DMS79 treated with DMSO at 0.1 percent for 48 hours (cell line): ENCODE data around the gene NEDD4L.
A peak's percentile ranks its signal among the peaks of the same experiment; 100 is the strongest.

Experiments used
- DNase-seq: peaks from one replicate; lab custom pipeline; 2025; lab: John Stamatoyannopoulos, UW

NEDD4L gene

GRCh38 chr18:58398648-58399398, 354.8 kb downstream of the NEDD4L start:
- no peak for DNase-seq

DNA sequence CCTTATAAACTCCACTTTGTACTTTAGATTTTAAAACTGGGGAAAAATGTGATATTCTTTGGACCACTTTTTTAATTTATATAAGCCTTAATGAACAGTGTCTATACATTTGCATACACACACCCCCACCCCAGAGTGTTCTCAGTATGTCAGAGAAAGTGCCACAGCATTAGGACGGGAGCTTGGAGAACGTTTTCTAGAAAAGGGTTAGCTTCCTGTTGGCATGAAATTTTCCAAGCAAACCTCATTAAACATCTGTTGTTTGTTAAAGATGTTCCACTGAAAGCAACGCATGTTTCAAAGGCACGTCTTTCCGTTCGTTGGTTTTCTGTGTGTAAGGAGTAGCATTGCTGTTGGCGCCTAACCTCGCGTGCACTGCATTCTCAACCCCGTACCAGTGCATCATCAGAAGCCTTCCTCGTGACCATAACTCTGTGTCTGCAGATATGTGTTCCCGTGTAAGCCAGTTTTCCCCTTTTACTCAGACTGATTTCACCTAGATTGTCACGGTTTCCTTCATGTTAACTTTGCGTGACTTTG, 356.4 kb downstream of the NEDD4L start:
- DNase-seq = no peak

DNA sequence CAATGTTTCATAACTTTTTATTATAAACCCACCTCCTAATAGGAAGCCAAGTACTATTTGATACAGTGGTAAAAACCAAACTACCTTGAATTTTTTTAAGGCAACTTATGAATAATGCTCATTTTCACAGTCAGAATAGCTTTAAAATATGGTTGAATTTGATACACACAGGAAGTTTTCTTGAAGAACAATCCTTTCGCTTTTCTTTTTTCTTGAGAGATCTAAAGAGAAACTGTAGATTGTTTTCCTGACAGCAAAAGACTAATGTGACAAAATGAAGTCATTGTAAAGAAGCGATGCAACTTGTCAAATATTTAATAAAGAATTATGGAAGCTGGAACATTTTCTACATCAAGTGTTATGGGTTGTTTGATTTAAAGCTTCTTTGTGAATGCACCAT, 357.2 kb downstream of the NEDD4L start:
- DNase-seq = no peak

DNA sequence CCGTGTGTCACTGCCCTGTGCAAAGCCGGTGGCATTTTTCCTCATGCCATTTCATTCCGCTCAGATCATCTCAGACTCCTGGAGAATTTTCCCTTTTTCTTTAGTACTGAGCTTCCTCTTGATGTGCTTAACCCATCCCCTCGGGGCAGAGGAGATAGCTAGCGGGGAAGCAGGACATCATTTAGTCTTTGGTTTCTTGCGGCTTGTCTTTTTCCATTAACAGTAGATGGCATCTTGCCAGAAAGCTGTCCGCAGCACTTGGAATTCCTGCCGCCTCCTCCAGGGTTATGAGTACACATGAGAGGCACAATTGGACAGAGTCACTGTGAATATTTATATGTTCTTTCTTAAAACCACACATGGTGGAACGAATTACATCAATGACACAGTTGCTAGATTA, 358.2 kb downstream of the NEDD4L start:
- DNase-seq = peak; percentile 85

GRCh38 chr18:58402951-58403702, 359.1 kb downstream of the NEDD4L start:
- no peak for DNase-seq

DNA sequence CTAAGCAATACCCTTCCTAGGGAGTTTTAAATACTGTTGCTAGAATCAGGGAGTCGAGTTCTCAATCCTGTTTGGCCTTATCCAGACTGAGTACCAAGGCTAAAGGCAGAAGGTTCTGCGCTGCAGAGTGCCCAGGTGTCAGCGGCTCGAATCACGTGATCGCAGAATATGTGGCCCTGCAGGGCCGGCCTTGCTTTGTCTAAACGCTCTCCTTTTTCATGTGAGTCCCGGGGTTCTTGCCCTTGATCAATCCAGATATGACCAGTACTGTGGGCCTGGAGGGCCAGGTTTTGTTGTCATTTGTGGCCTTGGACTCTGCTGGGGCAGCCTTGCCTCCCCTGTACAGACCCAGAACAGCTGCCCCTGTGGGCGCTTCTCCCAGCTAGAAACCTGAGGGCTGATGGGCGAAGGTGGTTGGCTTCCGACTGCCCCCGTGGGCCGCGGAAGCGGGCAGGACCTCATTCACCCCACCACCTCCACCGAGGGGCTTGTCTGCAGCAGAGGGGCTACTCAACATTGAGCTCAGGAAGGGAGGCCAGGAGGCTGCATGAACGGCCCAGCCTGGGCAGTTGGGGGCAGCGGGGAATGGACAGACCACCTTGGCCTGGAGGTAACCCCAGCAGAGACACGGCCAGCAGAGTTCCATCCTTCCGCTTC, 359.9 kb downstream of the NEDD4L start:
- no peak for DNase-seq

DNA sequence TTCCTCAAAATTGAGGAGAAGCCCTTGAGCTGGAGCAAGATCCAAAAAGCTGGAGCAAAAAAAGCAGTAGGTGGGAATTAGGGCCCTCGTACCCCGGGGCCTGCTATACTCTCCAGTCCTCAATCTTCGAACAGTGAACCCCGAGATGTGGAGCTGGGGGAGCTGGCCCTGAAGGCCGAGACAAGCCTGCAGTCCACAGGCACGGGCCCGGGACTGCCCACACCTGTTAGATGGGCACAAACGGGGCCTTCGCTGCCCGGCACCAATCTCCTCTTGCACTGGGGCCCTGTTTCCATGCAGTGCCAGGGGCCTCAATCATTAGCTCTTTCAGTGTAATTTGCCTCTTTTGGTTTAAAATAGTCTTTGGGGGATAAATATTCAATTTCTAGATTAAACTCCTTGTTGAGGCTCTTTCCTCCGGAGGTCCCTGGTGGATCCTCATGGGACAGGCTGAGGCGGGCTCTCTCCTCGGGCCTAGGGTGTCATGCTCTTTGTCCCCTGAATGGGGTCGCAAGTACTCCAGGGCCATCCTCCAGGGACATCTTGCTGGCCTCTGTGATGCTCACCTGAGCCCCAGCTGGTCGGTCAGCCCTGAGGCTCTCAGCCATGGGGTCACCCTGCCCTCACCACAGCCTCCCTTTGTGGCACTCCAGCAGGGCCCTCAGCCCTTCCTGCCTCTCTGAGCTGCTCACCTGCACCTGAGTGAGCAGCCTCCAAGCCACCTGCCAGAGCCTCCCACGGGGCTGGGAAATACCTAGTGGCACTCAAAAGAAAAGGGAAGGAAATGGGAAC, 361.3 kb downstream of the NEDD4L start:
- DNase-seq = no peak

DNA sequence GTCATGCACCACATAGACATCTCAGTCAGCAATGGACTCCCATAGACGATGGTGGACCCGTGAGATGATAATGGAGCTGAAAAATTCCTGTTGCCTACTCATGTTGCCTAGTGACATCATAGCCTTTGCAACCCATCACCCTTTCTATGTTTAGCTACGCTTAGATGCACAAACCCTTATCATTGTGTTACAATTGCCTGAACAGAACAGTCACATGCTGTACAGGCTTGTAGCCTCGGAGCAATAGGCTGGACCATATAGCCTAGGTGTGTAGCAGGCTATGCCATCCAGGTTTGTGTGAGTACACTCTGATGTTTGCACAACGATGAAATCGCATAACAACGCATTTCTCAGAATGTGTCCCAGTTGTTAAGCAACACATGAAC, 363.2 kb downstream of the NEDD4L start:
- DNase-seq = no peak

DNA sequence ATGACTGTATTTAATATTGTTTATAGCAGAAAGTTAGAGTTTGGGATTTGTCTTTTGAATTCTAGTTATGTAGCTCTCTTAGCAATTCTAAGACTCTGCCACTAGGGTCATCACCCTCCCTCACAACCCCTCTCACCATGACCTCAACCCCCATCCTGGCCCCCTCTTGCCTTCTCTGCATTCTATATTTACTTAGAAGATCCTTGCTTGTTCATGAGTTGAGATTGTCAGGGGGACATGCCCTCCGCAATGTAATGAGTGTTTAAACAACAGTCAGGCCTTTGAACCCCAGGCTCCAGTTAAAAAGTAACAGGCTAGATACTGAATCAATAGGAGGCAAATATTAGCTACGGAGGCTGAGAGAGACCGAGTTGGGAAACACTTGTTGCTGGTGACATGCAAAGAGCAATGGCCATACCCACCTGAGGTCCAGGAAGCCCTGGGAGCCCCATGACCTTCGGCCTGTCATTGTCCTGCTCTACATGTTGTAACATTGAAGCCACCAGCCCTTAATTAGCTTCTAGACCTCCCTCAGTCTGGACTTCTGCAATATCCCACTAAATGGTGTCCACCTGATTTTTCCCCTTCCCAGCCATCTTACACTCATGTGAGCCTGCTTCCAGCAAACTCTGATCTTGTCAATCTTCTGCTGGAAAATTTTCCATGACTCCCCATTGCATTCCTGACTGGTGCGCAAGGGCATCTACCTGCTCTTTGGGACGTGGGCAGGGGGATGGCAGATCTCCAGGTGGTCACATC, 363.8 kb downstream of the NEDD4L start:
- DNase-seq = no peak

- no peak for DNase-seq
These were observed 364.6 kb downstream of the NEDD4L start for GRCh38 chr18:58408665-58409064.

DNA sequence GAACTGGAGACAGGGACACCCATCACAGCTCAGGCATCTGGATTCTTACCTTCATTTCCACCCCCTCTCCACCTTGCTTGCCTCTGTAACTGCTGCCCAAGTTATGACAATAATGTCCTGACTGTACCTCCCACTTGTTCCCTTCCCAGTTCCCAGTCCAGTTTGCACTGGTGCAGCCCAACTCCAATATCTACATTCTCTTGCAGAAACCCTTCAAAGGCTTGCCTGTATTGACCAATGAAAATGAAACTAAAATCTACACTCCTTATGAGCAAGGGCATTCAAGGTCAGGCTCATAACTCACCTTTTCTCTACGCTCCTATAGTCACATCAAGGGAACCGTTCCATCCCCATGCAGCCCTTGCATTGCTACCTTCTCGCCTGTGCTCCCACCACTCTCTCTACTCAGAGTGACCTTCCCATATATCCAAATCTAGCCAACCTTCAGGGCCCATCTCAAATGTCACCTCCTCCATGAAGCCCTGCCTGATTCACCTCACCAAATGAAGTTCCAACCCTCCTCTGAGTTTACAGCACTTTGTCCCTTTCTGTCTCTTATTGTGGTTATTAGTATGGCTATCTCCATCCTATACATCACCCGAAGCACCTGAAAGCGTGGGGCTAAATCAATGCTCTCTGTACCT, 365.9 kb downstream of the NEDD4L start:
- DNase-seq = no peak

- DNase-seq = no peak
These were observed 367.3 kb downstream of the NEDD4L start for GRCh38 chr18:58411323-58411722.

DNA sequence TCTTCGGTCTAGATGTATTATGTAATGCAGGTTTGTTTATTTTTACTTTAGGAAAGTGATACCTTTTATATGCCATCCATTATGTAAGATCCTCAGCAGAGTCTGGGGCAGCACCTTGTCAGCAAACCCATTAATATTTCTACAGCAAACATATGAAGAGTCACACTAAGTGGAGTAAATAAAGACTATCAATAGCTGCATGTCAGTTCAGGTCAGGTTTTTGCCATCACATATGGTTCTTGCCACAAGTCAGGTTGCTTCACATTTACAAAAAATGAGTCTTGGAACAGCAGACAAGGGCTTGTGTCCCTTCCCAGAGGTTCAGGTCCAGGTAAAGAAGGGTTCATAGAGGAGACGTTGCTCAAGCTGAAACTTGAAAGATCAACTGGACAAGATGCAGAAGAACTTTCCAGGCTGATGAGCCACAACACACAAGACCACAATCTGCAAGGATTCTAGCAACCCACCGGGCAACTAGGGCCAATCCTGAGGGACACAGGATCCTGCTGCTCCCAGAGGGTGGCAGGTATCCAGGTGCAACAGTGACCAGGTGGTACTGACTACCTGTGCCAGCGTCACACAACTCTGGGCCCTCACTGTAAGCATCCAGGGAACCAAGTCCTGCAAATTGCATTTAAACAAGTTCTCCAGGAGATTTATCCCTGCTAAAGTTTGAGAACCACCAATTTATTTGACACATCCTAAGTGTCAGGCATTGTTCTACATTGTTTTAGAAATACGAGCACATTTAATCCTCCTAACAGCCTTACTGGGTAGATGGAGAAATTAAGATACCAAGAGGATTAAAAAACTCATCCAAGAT, 369.0 kb downstream of the NEDD4L start:
- no peak for DNase-seq

DNA sequence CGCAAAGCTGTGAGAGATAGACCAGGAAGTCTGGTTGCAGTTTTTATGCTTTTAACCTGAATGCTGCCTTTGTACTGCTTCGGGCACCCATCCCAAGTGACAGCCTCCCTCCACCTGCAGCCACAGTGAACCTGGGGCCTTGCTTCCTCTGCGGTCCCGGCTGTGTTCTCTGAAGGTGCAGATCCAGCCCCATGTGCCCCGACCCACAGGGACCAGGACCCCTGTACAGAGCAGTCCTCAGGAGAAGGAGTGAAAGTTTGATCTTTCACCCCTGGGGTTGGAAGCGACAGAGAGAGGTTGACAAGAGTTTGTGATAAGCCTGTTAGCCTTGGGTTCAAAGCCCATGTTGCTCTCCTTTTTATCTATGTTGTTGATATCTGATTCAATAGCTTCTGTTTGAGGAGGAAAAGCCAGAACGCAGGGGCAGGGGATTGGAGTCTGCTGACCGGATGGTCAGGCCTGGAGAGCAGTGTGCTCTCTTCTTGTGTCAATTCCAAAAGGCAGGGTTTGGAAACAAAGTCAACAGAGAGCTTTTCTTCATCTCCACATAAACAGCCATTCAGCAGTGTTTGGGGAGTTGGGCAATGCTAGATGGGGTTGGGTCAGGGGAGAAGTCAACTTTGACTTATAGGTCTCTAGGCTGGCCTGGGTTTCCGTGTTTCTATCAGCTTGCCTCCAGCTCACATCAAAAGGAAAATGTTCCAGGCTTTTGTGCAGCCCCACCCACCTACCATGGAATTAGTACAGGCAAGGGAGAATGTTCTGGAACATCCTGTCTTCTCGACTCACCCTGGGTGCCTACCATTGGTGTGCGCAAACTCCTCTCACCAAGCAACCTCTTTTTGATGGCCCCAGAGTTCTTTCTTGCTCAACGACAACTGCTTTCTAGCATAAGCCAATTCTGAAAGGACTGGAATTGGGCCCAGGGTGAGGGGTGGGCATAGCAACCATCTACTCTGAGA, 369.9 kb downstream of the NEDD4L start:
- DNase-seq = no peak

DNA sequence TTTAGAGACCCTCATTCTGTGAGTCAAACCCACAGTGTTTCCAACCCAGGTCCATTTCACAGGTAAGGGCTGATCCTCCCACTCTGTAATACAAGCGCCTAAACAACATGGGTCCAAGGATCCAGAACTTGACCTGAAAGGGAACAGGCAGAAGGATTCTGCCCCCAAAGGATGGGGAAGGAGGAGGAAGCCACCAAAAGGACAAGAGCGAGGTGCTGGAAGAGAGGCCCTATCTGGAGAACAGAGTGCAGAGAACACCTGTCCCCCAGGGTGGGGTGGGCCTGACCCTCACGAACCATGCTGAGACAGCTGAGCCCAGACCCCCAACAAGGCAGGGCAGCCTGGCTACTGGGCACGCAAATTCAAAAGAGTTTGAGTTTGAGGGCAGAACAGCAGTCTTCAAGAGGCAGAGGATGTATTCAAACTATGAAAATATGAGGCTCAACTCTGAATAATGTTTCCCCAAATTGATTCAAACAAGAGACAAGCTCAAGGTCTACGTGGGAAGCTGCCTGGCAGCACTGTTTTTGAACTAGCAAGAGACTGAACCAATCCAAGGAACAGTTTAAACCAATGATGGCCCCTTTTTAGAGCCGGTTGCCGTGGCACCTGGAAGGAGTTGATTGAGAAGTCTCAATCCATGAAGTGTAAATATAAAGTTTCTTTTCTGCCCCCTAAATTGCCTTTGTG, 372.1 kb downstream of the NEDD4L start:
- DNase-seq = no peak

DNA sequence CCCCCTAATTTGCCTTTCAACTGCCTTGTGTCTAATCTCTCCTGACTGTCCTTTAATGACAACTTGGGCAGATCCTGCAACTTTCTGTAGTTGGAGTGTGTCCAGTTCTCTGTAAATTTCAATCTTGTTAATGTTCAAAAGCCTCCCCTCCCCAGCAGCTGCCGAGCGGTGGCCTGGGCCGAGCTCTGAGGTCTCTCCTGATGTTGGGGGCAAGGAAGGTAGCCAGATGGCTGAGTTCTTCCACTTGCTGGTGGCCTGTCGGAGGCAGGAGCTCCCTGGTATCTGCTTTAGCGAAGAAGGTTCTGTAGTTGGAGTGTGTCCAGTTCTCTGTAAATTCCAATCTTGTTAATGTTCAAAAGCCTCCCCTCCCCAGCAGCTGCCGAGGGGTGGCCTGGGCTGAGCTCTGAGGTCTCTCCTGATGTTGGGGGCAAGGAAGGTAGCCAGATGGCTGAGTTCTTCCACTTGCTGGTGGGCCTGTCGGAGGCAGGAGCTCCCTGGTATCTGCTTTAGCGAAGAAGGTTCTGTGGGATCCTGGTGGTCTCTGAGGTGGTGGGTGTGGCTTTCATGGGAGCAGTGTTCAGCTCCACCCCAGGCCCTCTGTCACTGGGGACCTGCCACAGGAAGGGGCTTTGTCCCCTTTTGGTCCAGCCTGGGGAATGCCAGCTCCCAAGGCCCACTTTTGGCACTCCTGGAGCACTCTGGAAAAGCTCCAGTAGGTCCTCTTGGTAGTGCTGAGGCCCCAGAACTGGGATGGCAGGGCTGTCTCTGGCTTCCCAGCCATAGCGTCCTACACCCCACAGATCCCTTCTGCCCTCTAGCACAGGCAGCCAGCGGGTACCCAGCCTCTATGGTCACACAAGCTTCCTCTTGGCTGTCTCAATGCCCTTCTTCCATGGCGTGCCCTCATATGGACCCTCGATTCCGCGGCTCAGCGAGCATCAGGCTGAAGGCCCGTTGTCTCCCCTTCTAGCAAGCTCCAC, 373.0 kb downstream of the NEDD4L start:
- DNase-seq = no peak

- no peak for DNase-seq
These were observed 373.7 kb downstream of the NEDD4L start for GRCh38 chr18:58417752-58418151.
